ENCODE data around the gene PCNX1.

The PCNX1 gene

GRCh38 chr14:70921669-70922068, 14.4 kb downstream of the PCNX1 start:
- TF ChIP-seq POLR2AphosphoS5 (IDR thresholded peaks at IDR 0.05; ENCODE audit: low read depth) (no peak), CTCF (IDR thresholded peaks at IDR 0.05; ENCODE audit: insufficient read depth, low read length) (no peak), GABPA (IDR thresholded peaks at IDR 0.05; ENCODE audit: low read depth) (no peak), SPI1 (IDR thresholded peaks at IDR 0.05; ENCODE audit: borderline replicate concordance, low read depth) (no peak), REST (IDR thresholded peaks at IDR 0.05; ENCODE audit: insufficient replicate concordance, low read depth) (no peak)
- no peak overlapping the region for H3K27ac ChIP-seq (replicated peaks)

GRCh38 chr14:70924521-70924920, 17.3 kb downstream of the PCNX1 start:
- Histone ChIP-seq H3K27ac (replicated peaks) (no peak overlapping the region), H3K27me3 (ENCODE audit: insufficient read depth, poor library complexity, severe bottlenecking) (no peaks in the 10 kb centered on the region), H3K4me3 (replicated peaks; ENCODE audit: insufficient read depth, low read length) (no peak overlapping the region)
- no peak for DNase-seq (ENCODE audit: low read depth in 1 of 2, low spot score in 1 of 2)
- TF ChIP-seq GABPA (IDR thresholded peaks at IDR 0.05; ENCODE audit: low read depth) (no peak), SPI1 (IDR thresholded peaks at IDR 0.05; ENCODE audit: borderline replicate concordance, low read depth) (no peak), REST (IDR thresholded peaks at IDR 0.05; ENCODE audit: insufficient replicate concordance, low read depth) (no peak), POLR2AphosphoS5 (IDR thresholded peaks at IDR 0.05; ENCODE audit: low read depth) (no peak), CTCF (IDR thresholded peaks at IDR 0.05; ENCODE audit: insufficient read depth, low read length) (no peak)

More at GRCh38 chr14:70921669-70922068, 14.4 kb downstream of the PCNX1 start:
- no peak for DNase-seq (ENCODE audit: low read depth in 1 of 2, low spot score in 1 of 2)
- Histone ChIP-seq H3K27me3 (ENCODE audit: insufficient read depth, poor library complexity, severe bottlenecking) (no peaks in the 10 kb centered on the region), H3K4me3 (replicated peaks; ENCODE audit: insufficient read depth, low read length) (no peak overlapping the region)

GRCh38 chr14:70926235-70926830, 19.1 kb downstream of the PCNX1 start:
- H3K4me3 ChIP-seq (replicated peaks; ENCODE audit: insufficient read depth, low read length): no peak overlapping the region
- H3K27me3 ChIP-seq (ENCODE audit: insufficient read depth, poor library complexity, severe bottlenecking): no peaks in the 10 kb centered on the region
- no peak for TF ChIP-seq GABPA (IDR thresholded peaks at IDR 0.05; ENCODE audit: low read depth)
- TF ChIP-seq SPI1 (IDR thresholded peaks at IDR 0.05; ENCODE audit: borderline replicate concordance, low read depth): no peak
- TF ChIP-seq REST (IDR thresholded peaks at IDR 0.05; ENCODE audit: insufficient replicate concordance, low read depth): no peak
- TF ChIP-seq CTCF (IDR thresholded peaks at IDR 0.05; ENCODE audit: insufficient read depth, low read length): no peak
- TF ChIP-seq POLR2AphosphoS5 (IDR thresholded peaks at IDR 0.05; ENCODE audit: low read depth): no peak
- H3K27ac ChIP-seq (replicated peaks): no peak overlapping the region
- no peak for DNase-seq (ENCODE audit: low read depth in 1 of 2, low spot score in 1 of 2)
